Mesothelial cell of epicardium (in vitro differentiated cells): ENCODE data around the gene PACS2. TPM values are rescaled to one million over a fixed set of nuclear protein-coding genes. Genes with fewer than 3 reads are reported as not detected.

Experiments used
- DNase-seq, 2 experiments: peaks; one replicate each; pipeline ENCODE4 v3.0.0; 2021; ENCODE audit warnings: low spot score in 2 of 2; ENCODE audit not compliant: unreplicated experiment in 2 of 2
- H3K27ac Mint-ChIP-seq: 2 replicates; pipeline ENCODE4 v1.8.0; 2021; ENCODE audit warnings: mixed read lengths
- H3K27me3 Mint-ChIP-seq: 2 replicates; pipeline ENCODE4 v1.8.0; 2021; ENCODE audit warnings: low read depth, mixed read lengths
- H3K36me3 Mint-ChIP-seq: 2 replicates; pipeline ENCODE4 v1.8.0; 2021; ENCODE audit warnings: mixed read lengths
- H3K4me1 Mint-ChIP-seq: 2 replicates; pipeline ENCODE4 v1.8.0; 2021; ENCODE audit warnings: mixed read lengths
- H3K4me3 Mint-ChIP-seq: 2 replicates; pipeline ENCODE4 v1.8.0; 2021; ENCODE audit warnings: mild to moderate bottlenecking, moderate library complexity, mixed read lengths
- H3K9me3 Mint-ChIP-seq: 2 replicates; pipeline ENCODE4 v1.8.0; 2021; ENCODE audit warnings: mixed read lengths
- CTCF ChIP-seq: fragments of 200-600 bp; sonication (generic); IDR thresholded peaks from one replicate; pipeline ENCODE4 v1.5.0; 2021; ENCODE audit warnings: antibody characterized with exemption; ENCODE audit not compliant: unreplicated experiment
- total RNA-seq: library from RNA; stranded (reverse); gene quantifications from 3 replicates; pipeline ENCODE4 v1.2.1, GENCODE V29; 2021

Gene PACS2
- total RNA-seq, 1 donor from 2014 or later, result 147 TPM

- Mint-ChIP-seq H3K36me3 (peaks cover under 1% of the 10 kb centered on the region), H3K27me3 (no peaks in the 10 kb centered on the region), H3K27ac (no peak overlapping the region), H3K4me1 (no peaks in the 10 kb centered on the region), H3K9me3 (no peaks in the 10 kb centered on the region), H3K4me3 (no peak overlapping the region)
- no peak for TF ChIP-seq CTCF
- DNase-seq, result no peak
Measured at GRCh38 chr14:105446971-105447370, 132.4 kb downstream of the PACS2 start.

Other genes starting within 250 kb of the PACS2 start
- gene GPR132, start 249.3 kb upstream of the PACS2 start, total RNA-seq, result 1.0 to 1.6 TPM (median 1.1 TPM) in 3 replicates
- gene JAG2, start 146.0 kb upstream of the PACS2 start, total RNA-seq, result 33.7 to 38.9 TPM (median 33.9 TPM) in 3 replicates
- 68.4 to 75.0 TPM (median 71.3 TPM) in 3 replicates for gene NUDT14, start 133.4 kb upstream of the PACS2 start, total RNA-seq
- 38.4 to 41.2 TPM (median 39.8 TPM) in 3 replicates for gene BTBD6, start 66.2 kb upstream of the PACS2 start, total RNA-seq
- gene BRF1, start 13.7 kb upstream of the PACS2 start, total RNA-seq, result 72.8 to 78.6 TPM (median 75.0 TPM) in 3 replicates
- 3.5 to 4.8 TPM (median 4.5 TPM) in 3 replicates for gene TEX22, start 83.8 kb downstream of the PACS2 start, total RNA-seq
- 256 to 261 TPM (median 259 TPM) in 3 replicates for gene MTA1, start 105.1 kb downstream of the PACS2 start, total RNA-seq
- 19.2 to 20.9 TPM (median 19.4 TPM) in 3 replicates for gene CRIP2, start 160.1 kb downstream of the PACS2 start, total RNA-seq
- 17.1 to 28.2 TPM (median 26.6 TPM) in 3 replicates for gene CRIP1, start 172.1 kb downstream of the PACS2 start, total RNA-seq
- 13.4 to 14.9 TPM (median 13.6 TPM) in 3 replicates for gene TEDC1, start 176.5 kb downstream of the PACS2 start, total RNA-seq
- gene TMEM121, start 211.8 kb downstream of the PACS2 start, total RNA-seq, result 4.3 to 6.0 TPM (median 5.6 TPM) in 3 replicates